OCI-LY3 (cell line): ENCODE results near the gene FBXW7.
A peak's percentile ranks its signal among the peaks of the same experiment; 100 is the strongest.

ENCODE experiments used
- H2AFZ ChIP-seq: fragments of 200-600, 300-600 bp; shearing (Covaris generic); 2 replicates; pipeline ENCODE4 v1.6.0; 2014; ENCODE audit warnings: antibody characterized with exemption, low read depth, low read length
- H3K27ac ChIP-seq: fragments of 200-600, 300-600 bp; sonication (generic); 2 replicates; pipeline ENCODE4 v1.5.1; 2014; ENCODE audit warnings: mild to moderate bottlenecking, low read length, moderate library complexity, mixed read lengths
- H3K27me3 ChIP-seq: fragments of 200-600, 300-600 bp; sonication (generic); 2 replicates; pipeline ENCODE4 v1.6.1; 2014; ENCODE audit warnings: low read depth, low read length, mixed read lengths
- H3K36me3 ChIP-seq: fragments of 200-600, 300-600 bp; sonication (generic); replicated peaks from 2 replicates; pipeline ENCODE3; 2014; ENCODE audit warnings: low read depth, low read length, mixed read lengths
- H3K4me1 ChIP-seq: fragments of 300-600, 200-600 bp; sonication (generic); 2 replicates; pipeline ENCODE4 v1.6.1; 2014; ENCODE audit warnings: low read length, mixed read lengths
- H3K4me2 ChIP-seq: fragments of 200-600, 300-600 bp; sonication (generic); 2 replicates; pipeline ENCODE4 v1.6.1; 2014; ENCODE audit warnings: low read length, mixed read lengths
- H3K4me3 ChIP-seq: fragments of 300-600, 200-600 bp; sonication (generic); 2 replicates; pipeline ENCODE4 v1.5.1; 2014; ENCODE audit warnings: antibody characterized with exemption, mild to moderate bottlenecking, low read length, moderate library complexity
- H3K79me2 ChIP-seq: fragments of 300-600, 200-600 bp; shearing (Covaris generic); 2 replicates; pipeline ENCODE4 v1.6.1; 2014; ENCODE audit warnings: mild to moderate bottlenecking, low read length, mixed read lengths
- H3K9ac ChIP-seq: fragments of 300-600, 200-600 bp; shearing (Covaris generic); 2 replicates; pipeline ENCODE4 v1.6.0; 2014; ENCODE audit warnings: mild to moderate bottlenecking, low read length, moderate library complexity
- H3K9me3 ChIP-seq: fragments of 200-600, 300-600 bp; shearing (Covaris generic); 2 replicates; pipeline ENCODE4 v1.6.1; 2014; ENCODE audit warnings: low read length, mixed read lengths; ENCODE audit not compliant: insufficient read depth
- H4K20me1 ChIP-seq: fragments of 200-600, 300-600 bp; sonication (generic); 2 replicates; pipeline ENCODE4 v1.6.1; 2016; ENCODE audit warnings: low read length, mixed read lengths; ENCODE audit not compliant: insufficient read depth
- CTCF ChIP-seq: fragments of 200-600, 300-600 bp; sonication (generic); IDR thresholded peaks from 2 replicates; pipeline ENCODE4 v1.5.1; 2014; ENCODE audit warnings: antibody characterized with exemption, low read length, low read depth
- EZH2phosphoT487 ChIP-seq: fragments of 200-600 bp; shearing (Covaris generic); IDR thresholded peaks from 2 replicates; pipeline ENCODE4 v1.6.1; 2018; ENCODE audit warnings: antibody characterized with exemption, mixed run types, low read depth

FBXW7 gene

GRCh38 chr4:152579916-152580315, 44.0 kb upstream of the FBXW7 start:
- Histone ChIP-seq H3K27ac (no peak overlapping the region), H3K4me2 (no peak overlapping the region), H3K36me3 (no peaks in the 10 kb centered on the region), H4K20me1 (no peaks in the 10 kb centered on the region), H3K4me3 (no peak overlapping the region), H3K4me1 (peaks cover 21% of the 10 kb centered on the region), H3K9me3 (no peaks in the 10 kb centered on the region), H2AFZ (no peak overlapping the region), H3K79me2 (no peaks in the 10 kb centered on the region), H3K27me3 (0 out of 2 replicates have a peak, but pooled peaks cover 5% of the 10 kb centered on the region), H3K9ac (no peak overlapping the region)
- TF ChIP-seq EZH2phosphoT487, result no peak
- no peak for TF ChIP-seq CTCF

DNA sequence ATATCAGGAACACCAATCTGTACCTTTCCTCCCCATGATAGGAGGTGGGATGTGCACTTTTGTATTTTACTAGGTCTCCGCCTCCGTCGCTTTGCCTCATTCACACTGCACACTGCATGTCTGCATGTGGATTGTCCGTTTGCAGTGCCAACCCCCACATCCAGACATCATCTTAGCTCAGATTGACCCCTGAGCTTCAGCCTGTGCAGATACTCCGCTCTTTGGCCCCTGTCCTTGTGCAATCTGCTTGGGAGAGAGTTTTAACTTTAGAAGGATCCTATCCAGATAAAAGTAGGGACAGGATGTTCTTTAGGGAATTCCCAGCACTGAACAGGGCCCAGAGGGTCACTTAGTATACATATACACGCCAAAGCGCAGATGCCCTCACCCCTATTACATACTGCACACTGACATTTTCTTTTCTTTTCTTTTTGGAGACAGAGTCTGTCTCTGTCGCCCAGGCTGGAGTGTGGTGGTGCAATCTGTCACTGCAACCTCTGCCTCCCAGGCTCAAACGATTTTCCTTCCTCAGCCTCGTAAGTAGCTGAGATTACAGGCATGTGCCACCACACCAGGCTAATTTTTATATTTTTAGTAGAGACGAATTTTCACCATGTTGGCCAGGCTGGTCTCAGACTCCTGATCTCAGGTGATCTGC, 43.3 kb upstream of the FBXW7 start:
- no peak overlapping the region for H3K9ac ChIP-seq
- H4K20me1 ChIP-seq, result no peaks in the 10 kb centered on the region
- TF ChIP-seq EZH2phosphoT487 (no peak), CTCF (no peak)
- H3K27ac ChIP-seq, result no peak overlapping the region
- no peak overlapping the region for H3K4me2 ChIP-seq
- H3K36me3 ChIP-seq, result no peaks in the 10 kb centered on the region
- no peaks in the 10 kb centered on the region for H3K9me3 ChIP-seq
- no peaks in the 10 kb centered on the region for H3K79me2 ChIP-seq
- H3K4me1 ChIP-seq, result peaks cover 15% of the 10 kb centered on the region
- H2AFZ ChIP-seq, result no peak overlapping the region
- H3K4me3 ChIP-seq, result no peak overlapping the region
- H3K27me3 ChIP-seq, result 0 out of 2 replicates have a peak, but pooled peaks cover 5% of the 10 kb centered on the region

- no peaks in the 10 kb centered on the region for H3K9me3 ChIP-seq
- 0 out of 2 replicates have a peak, but pooled peaks cover 5% of the 10 kb centered on the region for H3K27me3 ChIP-seq
- H3K9ac ChIP-seq, result no peak overlapping the region
- TF ChIP-seq CTCF (no peak), EZH2phosphoT487 (no peak)
- no peaks in the 10 kb centered on the region for H3K36me3 ChIP-seq
- no peaks in the 10 kb centered on the region for H3K79me2 ChIP-seq
- no peaks in the 10 kb centered on the region for H4K20me1 ChIP-seq
- H3K27ac ChIP-seq, result no peak overlapping the region
- H3K4me3 ChIP-seq, result no peak overlapping the region
- no peak overlapping the region for H3K4me2 ChIP-seq
- H3K4me1 ChIP-seq, result peaks cover 15% of the 10 kb centered on the region
- H2AFZ ChIP-seq, result no peak overlapping the region
These were observed 42.8 kb upstream of the FBXW7 start for GRCh38 chr4:152578670-152579069.

DNA sequence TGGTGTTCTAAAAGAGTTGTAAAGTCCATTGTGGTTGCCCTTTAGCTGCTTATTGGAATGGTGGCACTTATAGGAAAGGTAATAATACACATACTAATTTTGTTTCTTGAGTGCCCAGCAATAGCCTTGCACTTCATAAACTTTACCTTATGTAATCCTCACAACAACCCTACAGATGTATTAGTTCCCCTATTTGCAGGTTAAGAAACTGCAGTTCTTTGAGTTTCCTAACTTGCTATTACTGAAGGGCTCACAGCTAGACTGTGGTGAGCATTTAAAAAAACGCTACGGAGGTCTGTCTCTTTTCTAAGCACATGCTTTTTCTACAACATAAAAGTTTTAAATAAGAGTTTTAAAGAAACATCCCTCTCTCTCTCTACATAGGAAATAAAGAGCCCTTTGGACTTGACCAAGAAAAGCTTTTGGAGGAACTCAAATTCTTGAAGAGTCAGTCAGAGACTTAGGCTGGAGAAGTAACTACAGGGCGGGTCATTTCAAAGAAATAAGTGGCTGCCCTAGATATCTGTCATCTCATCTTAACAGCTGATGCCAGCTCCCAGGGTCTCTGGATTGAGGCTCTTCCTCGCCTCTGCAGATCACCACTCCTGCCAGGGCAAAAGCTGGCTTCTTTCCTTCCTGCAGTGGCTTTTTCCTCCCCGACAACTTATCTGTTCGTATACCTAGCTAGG, 42.0 kb upstream of the FBXW7 start:
- no peak; the same call in 1 of the 2 replicates for TF ChIP-seq CTCF
- no peaks in the 10 kb centered on the region for H3K9me3 ChIP-seq
- H3K4me3 ChIP-seq, result peak overlapping the region; percentile 19
- H3K27me3 ChIP-seq, result 0 out of 2 replicates have a peak, but pooled peaks cover 5% of the 10 kb centered on the region
- H3K36me3 ChIP-seq, result no peaks in the 10 kb centered on the region
- peak overlapping the region; percentile 46 for H3K4me2 ChIP-seq
- no peaks in the 10 kb centered on the region for H3K79me2 ChIP-seq
- no peak overlapping the region for H3K27ac ChIP-seq
- peaks cover 23% of the 10 kb centered on the region for H3K4me1 ChIP-seq
- no peaks in the 10 kb centered on the region for H4K20me1 ChIP-seq
- peak overlapping the region; percentile 48; the same call in 1 of the 2 replicates for H2AFZ ChIP-seq
- no peak overlapping the region for H3K9ac ChIP-seq
